NCI-H146 (cell line): ENCODE measurements around the gene ZFHX3.

Experiments
- DNase-seq: peaks from one replicate; lab custom pipeline; 2025; lab: John Stamatoyannopoulos, UW

ZFHX3 gene

GRCh38 chr16:72824761-72825160 is 223.2 kb downstream of the ZFHX3 start:
- no peak for DNase-seq

GRCh38 chr16:72824027-72824426 is 223.9 kb downstream of the ZFHX3 start:
- no peak for DNase-seq

GRCh38 chr16:72821185-72821950 is 226.6 kb downstream of the ZFHX3 start:
- no peak for DNase-seq

GRCh38 chr16:72819345-72819744 is 228.6 kb downstream of the ZFHX3 start:
- no peak for DNase-seq

- DNase-seq: no peak
Measured at GRCh38 chr16:72818236-72818845, 229.6 kb downstream of the ZFHX3 start.

DNA sequence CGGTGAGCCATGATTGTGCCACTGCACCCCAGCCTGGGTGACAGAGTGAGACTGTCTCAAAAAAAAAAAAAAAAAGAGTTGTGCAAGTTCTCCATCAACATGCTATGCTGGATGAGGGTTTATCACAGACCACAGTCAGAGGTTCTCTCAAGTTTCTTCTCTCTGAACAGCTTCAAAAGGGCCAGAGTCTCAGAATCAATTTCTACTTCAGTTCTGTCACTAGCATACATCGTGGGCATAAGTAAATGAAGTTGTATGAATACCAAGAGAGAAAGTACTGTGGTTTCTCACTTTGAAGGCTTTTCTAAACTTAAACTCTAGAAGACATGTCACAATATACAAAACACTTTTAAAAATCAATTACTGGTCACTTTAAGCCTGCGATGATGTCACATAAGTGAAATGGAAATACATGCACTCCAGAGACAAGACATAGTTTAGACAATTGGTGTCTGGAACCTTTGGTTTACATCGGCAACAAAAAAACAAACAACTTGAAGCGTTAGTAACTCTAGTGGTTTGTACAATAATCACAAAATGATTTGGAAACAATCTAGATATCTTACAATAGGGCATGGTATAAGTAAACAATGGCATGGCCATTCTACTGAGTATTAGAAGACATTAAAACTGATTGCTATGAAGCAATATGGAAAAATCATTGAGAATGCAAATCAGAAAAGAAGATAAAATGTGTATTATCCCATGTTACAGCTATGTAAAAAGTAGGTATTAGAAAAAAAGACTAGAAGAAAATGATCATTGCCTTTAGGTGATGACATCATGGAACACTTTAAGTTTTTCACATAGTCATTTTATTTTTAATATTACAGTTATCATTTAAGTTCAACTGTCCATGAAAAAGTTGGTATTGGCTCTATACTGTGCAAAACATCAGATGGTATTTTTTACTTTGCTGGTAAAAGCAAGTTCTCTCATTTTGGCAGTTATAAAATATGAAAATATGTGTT is 232.3 kb downstream of the ZFHX3 start:
- no peak for DNase-seq

DNA sequence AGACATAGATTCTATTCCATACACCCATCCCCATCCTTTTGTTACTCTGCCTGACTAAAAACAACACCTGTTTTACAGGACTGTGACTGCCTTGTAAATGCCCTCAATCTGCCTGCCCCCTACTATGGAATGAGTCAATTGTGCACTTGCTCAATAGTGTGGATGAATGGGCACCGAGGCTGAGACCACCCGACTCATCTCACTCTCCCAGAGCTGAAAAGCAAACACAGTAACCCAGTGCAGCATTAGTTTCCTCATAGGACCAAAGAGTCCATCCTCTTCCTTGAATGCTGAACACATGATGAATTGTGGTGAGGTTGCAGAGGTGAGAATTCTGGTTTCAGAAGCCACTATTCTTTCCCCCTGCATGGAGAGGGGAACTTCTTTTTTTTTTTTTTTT is 233.7 kb downstream of the ZFHX3 start:
- no peak for DNase-seq

DNA sequence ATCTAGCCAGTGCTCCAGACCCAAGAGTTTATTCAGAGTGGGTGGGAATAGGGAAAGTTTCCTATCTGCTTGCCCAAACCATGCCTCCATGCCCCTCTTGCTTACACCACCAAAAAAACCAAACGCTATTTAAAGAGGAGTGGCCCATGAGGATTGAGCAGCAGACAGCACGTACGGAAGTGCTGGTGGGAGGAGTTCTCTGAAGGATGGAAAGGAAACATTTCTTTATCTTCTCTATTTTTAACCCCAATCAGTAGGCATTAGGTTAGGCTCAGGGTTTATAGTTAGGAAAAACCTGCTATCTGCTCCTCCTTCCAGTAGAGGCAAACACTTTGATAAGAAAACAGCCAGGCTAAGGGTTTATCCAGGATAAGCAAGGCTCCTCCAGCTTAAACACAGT is 235.3 kb downstream of the ZFHX3 start:
- no peak for DNase-seq

DNA sequence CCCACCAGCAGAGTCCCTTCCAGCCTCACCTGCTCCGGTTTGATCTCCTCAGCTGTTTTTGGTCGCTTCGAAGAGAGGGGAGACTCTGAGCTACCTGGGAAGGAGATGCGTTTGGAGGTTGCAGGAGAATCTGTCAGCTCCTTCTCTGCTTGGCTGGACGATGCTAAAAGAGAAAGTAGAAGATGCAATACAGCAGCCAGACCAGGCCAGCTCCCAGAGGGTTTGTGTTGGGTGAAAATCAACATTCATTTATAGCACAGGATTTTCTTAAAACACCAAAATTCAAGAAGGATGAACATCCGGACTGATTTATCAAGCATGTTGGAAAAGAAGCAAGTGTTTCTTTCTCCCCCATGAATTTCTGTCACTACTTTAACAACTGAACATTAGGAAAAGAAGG is 236.1 kb downstream of the ZFHX3 start:
- DNase-seq: no peak

DNA sequence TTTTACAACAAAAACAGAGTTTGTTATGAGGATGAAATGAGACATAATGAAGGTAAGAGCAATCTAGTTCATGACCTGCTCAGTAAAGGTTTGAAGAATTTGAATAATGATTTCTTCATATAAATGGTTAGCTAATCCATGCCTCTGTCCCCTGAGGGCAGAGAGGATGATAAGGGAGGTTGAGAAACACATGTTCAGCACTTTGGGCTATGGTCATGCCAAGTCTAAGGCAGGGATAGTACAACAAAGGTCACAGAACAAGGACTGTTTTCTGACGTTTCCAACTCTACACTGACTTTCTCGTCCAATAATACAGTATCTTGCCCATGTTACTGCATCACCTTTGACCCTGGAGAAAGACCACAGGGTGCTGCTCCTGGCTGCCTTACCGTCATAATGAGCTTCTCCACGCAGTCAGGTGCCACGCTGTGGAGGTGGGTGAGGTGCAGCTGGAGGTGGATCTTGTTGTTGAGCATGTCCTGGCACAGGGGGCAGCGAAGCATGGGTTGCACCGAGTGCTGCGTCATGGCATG is 236.7 kb downstream of the ZFHX3 start:
- DNase-seq: no peak

DNA sequence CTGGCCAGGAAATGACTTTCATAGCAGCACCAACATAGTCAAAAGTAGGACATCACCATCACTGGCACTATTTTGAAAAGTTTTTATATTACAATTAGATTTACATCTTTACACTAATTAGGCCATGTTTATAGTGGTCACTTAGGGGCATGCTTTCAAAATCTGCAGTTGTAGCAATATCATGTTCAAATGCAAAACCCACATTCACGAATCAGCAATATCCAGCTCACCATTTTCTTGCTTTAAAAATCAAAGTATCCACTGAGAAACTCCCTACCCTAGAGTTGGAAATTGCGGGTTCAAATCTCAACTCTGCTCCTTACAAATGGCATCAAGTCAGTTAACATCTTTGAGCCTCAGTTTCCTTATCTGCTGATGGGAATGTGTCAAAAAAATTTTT is 237.4 kb downstream of the ZFHX3 start:
- no peak for DNase-seq

DNA sequence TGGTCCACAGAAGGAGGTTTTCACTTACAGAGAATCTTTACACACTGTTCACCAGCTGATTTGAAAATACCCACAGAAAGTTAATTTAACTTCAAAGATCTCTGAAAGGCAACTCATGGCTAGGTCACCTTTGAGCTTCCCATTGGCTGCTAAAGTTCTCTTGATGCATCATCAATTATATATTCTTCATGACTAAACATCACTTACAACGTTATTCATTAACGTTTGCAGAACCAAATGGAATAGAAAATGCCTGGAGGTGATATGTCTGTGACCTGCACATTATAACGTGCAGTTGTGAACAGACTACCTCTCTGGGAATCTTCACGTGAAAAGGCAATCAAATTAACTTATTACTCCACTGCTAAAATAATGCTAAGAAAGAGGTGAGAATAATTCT is 238.5 kb downstream of the ZFHX3 start:
- no peak for DNase-seq

- no peak for DNase-seq
Measured at GRCh38 chr16:72808754-72809153, 239.2 kb downstream of the ZFHX3 start.

DNA sequence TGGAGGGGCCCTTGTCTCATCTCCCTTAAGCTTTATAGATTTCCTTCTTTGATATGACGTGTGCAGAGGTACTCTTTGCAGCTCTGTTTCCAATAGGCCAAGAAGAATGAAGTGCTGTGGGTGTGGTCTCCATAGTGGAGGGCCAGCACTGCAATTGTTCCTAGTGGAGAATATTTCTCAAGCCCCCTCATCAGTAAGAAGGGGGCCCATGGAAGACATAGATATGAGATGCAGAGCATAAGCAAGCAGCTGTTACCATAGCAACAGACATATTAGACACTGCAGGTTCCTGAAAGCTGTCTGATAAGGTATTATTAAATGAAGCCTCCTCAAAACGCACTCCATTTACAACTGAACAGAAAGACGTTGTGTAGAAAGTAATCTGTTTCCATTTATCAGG is 240.7 kb downstream of the ZFHX3 start:
- DNase-seq: peak; percentile 60

DNA sequence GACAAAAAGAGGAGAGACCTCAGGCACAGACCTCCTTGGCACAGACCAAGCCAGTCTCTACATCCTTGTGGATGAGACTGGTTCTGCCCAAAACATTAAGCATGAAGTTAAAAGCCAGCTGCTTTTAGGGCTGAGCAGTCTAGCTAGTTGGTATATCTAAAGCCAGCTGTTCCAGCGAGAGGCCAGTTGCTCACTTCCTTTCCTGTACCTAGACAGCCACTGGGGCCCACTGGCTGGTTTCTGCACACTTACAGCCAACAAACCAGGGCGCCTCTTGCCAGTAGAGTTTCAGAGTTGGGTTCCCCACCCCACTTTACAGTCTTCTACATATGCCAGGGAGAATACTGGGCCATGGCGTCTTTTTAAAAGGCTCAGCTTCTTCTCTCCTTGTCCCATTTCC is 242.4 kb downstream of the ZFHX3 start:
- DNase-seq: no peak

GRCh38 chr16:72800524-72801161 is 247.3 kb downstream of the ZFHX3 start:
- DNase-seq: no peak

DNA sequence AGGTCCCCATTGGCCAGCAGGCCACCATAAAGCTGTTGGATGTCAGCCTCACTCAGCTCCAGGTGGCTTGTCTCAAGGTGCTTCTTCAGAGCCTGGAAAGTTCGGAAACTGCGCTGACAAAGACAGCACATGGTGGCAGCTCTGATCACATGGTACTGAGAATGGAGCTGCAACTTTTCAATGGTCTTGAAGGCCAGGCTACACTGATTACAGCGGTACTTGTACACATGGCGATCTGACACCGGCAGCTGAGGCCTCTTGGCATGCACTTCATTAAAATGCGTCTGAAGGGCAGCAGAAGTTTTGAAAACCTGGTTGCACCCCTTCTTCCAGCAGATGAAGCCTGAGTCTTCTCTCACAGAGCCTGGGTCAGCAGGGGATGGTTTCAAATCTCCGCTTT is 249.7 kb downstream of the ZFHX3 start:
- DNase-seq: no peak

DNA sequence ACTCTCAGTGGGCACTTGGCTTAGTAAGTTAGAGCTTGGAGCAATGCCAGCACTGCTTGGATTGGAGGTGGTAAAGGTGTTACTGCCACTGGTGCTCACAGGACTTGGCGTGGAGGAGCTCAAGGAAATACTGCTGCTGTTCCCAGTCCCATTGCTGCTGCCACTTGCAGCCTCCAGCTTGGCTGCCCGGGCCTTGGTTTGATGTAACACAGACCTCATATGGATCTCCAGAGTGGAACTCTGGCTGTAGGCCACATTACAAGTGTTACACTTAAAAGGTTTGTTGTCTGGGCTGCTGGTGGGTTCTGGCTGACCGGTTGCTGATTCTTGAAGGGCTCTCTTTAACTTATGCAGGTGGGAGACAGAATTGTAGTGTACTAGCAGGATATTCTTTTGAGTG is 250.3 kb downstream of the ZFHX3 start:
- no peak for DNase-seq

- no peak for DNase-seq
Measured at GRCh38 chr16:72796222-72796621, 251.7 kb downstream of the ZFHX3 start.

- DNase-seq: no peak
Measured at GRCh38 chr16:72794986-72795385, 252.9 kb downstream of the ZFHX3 start.

DNA sequence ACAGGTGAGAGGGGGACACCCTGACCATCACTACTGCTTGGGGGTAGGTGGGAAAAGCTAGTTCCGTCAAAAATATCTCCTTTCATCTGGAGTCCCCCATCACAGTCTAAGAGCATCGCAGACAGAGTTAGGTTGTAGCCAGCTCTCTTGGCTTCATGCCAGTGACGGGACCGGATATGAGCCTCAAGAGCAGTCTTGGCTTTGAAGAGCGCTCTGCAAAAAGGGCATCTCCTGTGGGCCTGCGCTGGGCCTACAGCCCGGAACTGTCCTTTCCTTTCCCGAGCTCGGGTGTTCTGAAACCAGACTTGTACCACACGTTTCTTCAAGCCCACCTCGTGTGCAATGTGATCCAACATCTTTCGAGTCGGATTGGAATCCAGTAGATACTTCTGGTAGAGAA is 253.6 kb downstream of the ZFHX3 start:
- no peak for DNase-seq

GRCh38 chr16:72793716-72794115 is 254.2 kb downstream of the ZFHX3 start:
- DNase-seq: no peak
